B cell (primary cell): ENCODE measurements around the gene SS18L1.

Experiments used
- CTCF ChIP-seq: fragments of 200-600 bp; IDR thresholded peaks from one replicate; pipeline ENCODE4 v1.8.0; 2022; ENCODE audit warnings: antibody characterized with exemption, mild to moderate bottlenecking
- EZH2 ChIP-seq: IDR thresholded peaks from 2 replicates; pipeline ENCODE4 v1.6.1; 2012; ENCODE audit warnings: borderline replicate concordance, low read depth, mild to moderate bottlenecking, moderate library complexity, low read length; ENCODE audit not compliant: insufficient read depth, poor library complexity, severe bottlenecking

- TF ChIP-seq CTCF (no peak), EZH2 (no peak)
These were observed 30.6 kb downstream of the SS18L1 start for GRCh38 chr20:62174021-62174804.
